ENCODE results near the gene RIN1. TPM values are rescaled to one million over a fixed set of nuclear protein-coding genes. Genes with fewer than 3 reads are reported as not detected.

RIN1 gene
- polyA plus RNA-seq, 1 donor (not counting 4 experiments of a cell fraction or from before 2014, with no cell fraction given), result 10.6 TPM

GRCh38 chr11:66366844-66367477 is 30.7 kb upstream of the RIN1 start:
- H3K9me3 ChIP-seq (ENCODE audit: control insufficient read depth, low read depth, low read length), result no peaks in the 10 kb centered on the region
- TF ChIP-seq, protein P1, sequence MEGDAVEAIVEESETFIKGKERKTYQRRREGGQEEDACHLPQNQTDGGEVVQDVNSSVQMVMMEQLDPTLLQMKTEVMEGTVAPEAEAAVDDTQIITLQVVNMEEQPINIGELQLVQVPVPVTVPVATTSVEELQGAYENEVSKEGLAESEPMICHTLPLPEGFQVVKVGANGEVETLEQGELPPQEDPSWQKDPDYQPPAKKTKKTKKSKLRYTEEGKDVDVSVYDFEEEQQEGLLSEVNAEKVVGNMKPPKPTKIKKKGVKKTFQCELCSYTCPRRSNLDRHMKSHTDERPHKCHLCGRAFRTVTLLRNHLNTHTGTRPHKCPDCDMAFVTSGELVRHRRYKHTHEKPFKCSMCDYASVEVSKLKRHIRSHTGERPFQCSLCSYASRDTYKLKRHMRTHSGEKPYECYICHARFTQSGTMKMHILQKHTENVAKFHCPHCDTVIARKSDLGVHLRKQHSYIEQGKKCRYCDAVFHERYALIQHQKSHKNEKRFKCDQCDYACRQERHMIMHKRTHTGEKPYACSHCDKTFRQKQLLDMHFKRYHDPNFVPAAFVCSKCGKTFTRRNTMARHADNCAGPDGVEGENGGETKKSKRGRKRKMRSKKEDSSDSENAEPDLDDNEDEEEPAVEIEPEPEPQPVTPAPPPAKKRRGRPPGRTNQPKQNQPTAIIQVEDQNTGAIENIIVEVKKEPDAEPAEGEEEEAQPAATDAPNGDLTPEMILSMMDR (optimal IDR thresholded peaks at IDR 0.05 in 1 of 3, IDR thresholded peaks at IDR 0.05 in 1 of 3, conservative IDR thresholded peaks at IDR 0.05 in 1 of 3; ENCODE audit: extremely low read depth in 1 of 3, insufficient read depth in 2 of 3, low read length in 3 of 3), result no peak
- no peak for TF ChIP-seq EZH2 (IDR thresholded peaks at IDR 0.05; ENCODE audit: low read length)
- H3K4me1 ChIP-seq (ENCODE audit: control insufficient read depth, extremely low read depth, insufficient read depth, low read length), result peaks cover 7% of the 10 kb centered on the region
- H3K27me3 ChIP-seq (ENCODE audit: control insufficient read depth, extremely low read depth, insufficient read depth, low read length), result no peaks in the 10 kb centered on the region
- H3K4me2 ChIP-seq (ENCODE audit: control insufficient read depth, extremely low read depth, insufficient read depth, low read depth, low read length), result no peak overlapping the region
- H3K27ac ChIP-seq (ENCODE audit: control insufficient read depth, insufficient read depth, low read length), result no peak overlapping the region
- peaks cover 0 to 5% of the 10 kb centered on the region in 2 experiments for H3K36me3 ChIP-seq (ENCODE audit: control insufficient read depth in 2 of 2, extremely low read depth in 1 of 2, insufficient read depth in 2 of 2, low read length in 2 of 2)
- dilution Hi-C loops (cut with MboI; ENCODE audit: extremely low pct_ligation_motif_present, low sequenced_read_pairs), result no loop called here
- DNase-seq (ENCODE audit: low read depth, low spot score), result no peak
- H3K79me2 ChIP-seq (ENCODE audit: control insufficient read depth, insufficient read depth, low read length), result no peaks in the 10 kb centered on the region
- no peak overlapping the region for H3K9ac ChIP-seq (ENCODE audit: control insufficient read depth, extremely low read depth, insufficient read depth, low read length)
- H4K20me1 ChIP-seq (ENCODE audit: control insufficient read depth, extremely low read depth, insufficient read depth, low read length), result peaks cover 3% of the 10 kb centered on the region
- H3K9me1 ChIP-seq (ENCODE audit: control insufficient read depth, extremely low read depth, insufficient read depth, low read length), result no peaks in the 10 kb centered on the region
- H2AFZ ChIP-seq (ENCODE audit: control insufficient read depth, low read length), result no peak overlapping the region
- no peak for FAIRE-seq
- no peak overlapping the region for H3K4me3 ChIP-seq (ENCODE audit: control insufficient read depth in 2 of 3, extremely low read depth in 1 of 3, insufficient read depth in 2 of 3, low read depth in 1 of 3, low read length in 3 of 3)

DNA sequence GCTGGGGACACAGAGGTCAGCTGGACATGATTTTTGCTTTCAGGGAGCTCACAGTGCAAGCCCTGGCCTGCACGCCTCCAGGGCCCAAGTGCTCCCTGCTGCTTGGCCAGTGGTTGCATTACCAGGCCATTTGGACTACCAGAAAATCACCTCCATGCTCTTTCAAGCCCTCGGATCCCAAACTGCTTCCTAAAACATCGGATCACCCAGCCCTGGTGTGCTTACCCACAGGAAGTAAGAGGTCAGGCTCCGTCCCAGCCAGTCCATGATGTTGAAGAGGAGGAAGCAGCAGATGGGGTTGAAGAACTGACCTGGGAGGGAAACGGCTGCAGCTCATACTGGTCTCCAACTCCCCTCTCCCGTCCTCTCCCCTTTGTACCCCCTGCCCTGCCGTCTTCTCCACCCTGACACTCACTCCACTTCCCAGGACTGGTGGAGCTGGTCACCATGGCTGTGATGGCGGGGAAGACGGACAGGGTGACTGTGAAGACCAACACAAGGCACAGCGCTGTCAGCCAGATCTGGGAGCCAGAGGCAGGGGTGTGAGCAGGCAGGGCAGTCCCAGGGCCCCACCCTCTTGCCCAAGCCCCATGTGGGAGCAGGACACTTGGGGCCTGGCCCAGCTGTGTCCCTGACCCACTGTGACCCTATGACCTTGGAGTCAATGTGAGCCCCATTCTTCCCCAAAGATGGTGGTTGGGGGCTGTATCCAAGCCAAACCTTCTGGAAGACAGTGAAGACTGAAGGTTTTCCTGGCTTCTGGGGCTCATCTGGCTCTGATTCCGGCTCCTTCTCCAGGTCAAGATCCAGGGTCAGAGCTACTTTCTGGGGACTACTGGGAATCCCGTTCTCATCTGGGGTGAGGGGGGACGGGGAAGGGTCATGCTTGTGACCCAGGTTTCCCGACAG is 29.7 kb upstream of the RIN1 start:
- Histone ChIP-seq H4K20me1 (ENCODE audit: control insufficient read depth, extremely low read depth, insufficient read depth, low read length) (peaks cover 3% of the 10 kb centered on the region), H2AFZ (ENCODE audit: control insufficient read depth, low read length) (no peak overlapping the region), H3K36me3 (ENCODE audit: control insufficient read depth in 2 of 2, extremely low read depth in 1 of 2, insufficient read depth in 2 of 2, low read length in 2 of 2) (peaks cover 0 to 5% of the 10 kb centered on the region in 2 experiments), H3K27ac (ENCODE audit: control insufficient read depth, insufficient read depth, low read length) (no peak overlapping the region), H3K9me1 (ENCODE audit: control insufficient read depth, extremely low read depth, insufficient read depth, low read length) (no peaks in the 10 kb centered on the region), H3K79me2 (ENCODE audit: control insufficient read depth, insufficient read depth, low read length) (no peaks in the 10 kb centered on the region), H3K4me3 (ENCODE audit: control insufficient read depth in 2 of 3, extremely low read depth in 1 of 3, insufficient read depth in 2 of 3, low read depth in 1 of 3, low read length in 3 of 3) (no peak overlapping the region), H3K27me3 (ENCODE audit: control insufficient read depth, extremely low read depth, insufficient read depth, low read length) (no peaks in the 10 kb centered on the region), H3K9ac (ENCODE audit: control insufficient read depth, extremely low read depth, insufficient read depth, low read length) (no peak overlapping the region), H3K4me1 (ENCODE audit: control insufficient read depth, extremely low read depth, insufficient read depth, low read length) (peaks cover 7% of the 10 kb centered on the region), H3K4me2 (ENCODE audit: control insufficient read depth, extremely low read depth, insufficient read depth, low read depth, low read length) (no peak overlapping the region), H3K9me3 (ENCODE audit: control insufficient read depth, low read depth, low read length) (no peaks in the 10 kb centered on the region)
- TF ChIP-seq, protein P1 (optimal IDR thresholded peaks at IDR 0.05 in 1 of 3, IDR thresholded peaks at IDR 0.05 in 1 of 3, conservative IDR thresholded peaks at IDR 0.05 in 1 of 3; ENCODE audit: extremely low read depth in 1 of 3, insufficient read depth in 2 of 3, low read length in 3 of 3), result no peak
- TF ChIP-seq EZH2 (IDR thresholded peaks at IDR 0.05; ENCODE audit: low read length), result no peak
- FAIRE-seq, result no peak
- DNase-seq (ENCODE audit: low read depth, low spot score), result no peak
- dilution Hi-C loops (cut with MboI; ENCODE audit: extremely low pct_ligation_motif_present, low sequenced_read_pairs), result no loop called here

All from keratinocyte (primary cell).